ENCODE measurements around the gene NEK10. TPM values are rescaled to one million over a fixed set of nuclear protein-coding genes. Genes with fewer than 3 reads are reported as not detected.

NEK10 gene
- total and polyA plus RNA-seq, 2 donors (not counting 1 experiment from before 2014, with no cell fraction given), result 0.49 to 0.55 TPM

- H3K9me3 ChIP-seq (ENCODE audit: control extremely low read depth in 1 of 3, control insufficient read depth in 2 of 3, insufficient read depth in 1 of 3, low read length in 2 of 3), result no peaks in the 10 kb centered on the region
- no peaks in the 10 kb centered on the region for H3K79me2 ChIP-seq (ENCODE audit: control insufficient read depth, insufficient read depth, low read length)
- POLR2A ChIA-PET, result no interaction called here
- no peak overlapping the region for H3K27ac Mint-ChIP-seq
- CTCF ChIA-PET, result interaction anchor here (2.2 kb wide), 1 partner anchor 14 kb away, joined by 13 read pairs; no protein-coding TSS in a partner anchor
- DNase-seq (no peak), ATAC-seq (ENCODE audit: low read depth) (no peak)
- no peak for TF ChIP-seq CTCF (IDR thresholded peaks at IDR 0.05)
- TF ChIP-seq EZH2 (IDR thresholded peaks at IDR 0.05; ENCODE audit: borderline replicate concordance, insufficient read depth, low read depth, low read length, poor library complexity, severe bottlenecking), result no peak
- no peak overlapping the region for H2AFZ ChIP-seq (ENCODE audit: insufficient read depth, low read depth, low read length, poor library complexity, severe bottlenecking)
- H3K4me3 Mint-ChIP-seq, result no peak overlapping the region
- no peaks in the 10 kb centered on the region for H3K4me1 Mint-ChIP-seq
- H3K4me2 ChIP-seq (replicated peaks; ENCODE audit: low read depth, low read length, poor library complexity, severe bottlenecking), result no peak overlapping the region
- no peaks in the 10 kb centered on the region for H4K20me1 ChIP-seq (ENCODE audit: control insufficient read depth, insufficient read depth, low read length, poor library complexity, severe bottlenecking)
- no peaks in the 10 kb centered on the region for H3K27me3 ChIP-seq (replicated peaks in 1 of 4; ENCODE audit: control extremely low read depth in 1 of 4, control insufficient read depth in 3 of 4, insufficient read depth in 4 of 4, low read length in 3 of 4)
- 80% methylated on average over 1 of the region's 2 CpGs for WGBS (ENCODE audit: insufficient coverage)
- no peak overlapping the region for H3K9ac ChIP-seq (ENCODE audit: low read length)
- H3K4me1 ChIP-seq (ENCODE audit: control insufficient read depth in 2 of 2, insufficient read depth in 2 of 2, low read length in 2 of 2), result no peaks in the 10 kb centered on the region
- H3K27me3 Mint-ChIP-seq, result peaks cover 8% of the 10 kb centered on the region
- H3K27ac ChIP-seq (ENCODE audit: low read length in 2 of 2), result no peak overlapping the region
- H3K9me3 Mint-ChIP-seq (ENCODE audit: insufficient read depth), result no peaks in the 10 kb centered on the region
- no peak overlapping the region for H3K4me3 ChIP-seq (ENCODE audit: control extremely low read depth in 1 of 5, extremely low read depth in 1 of 5, insufficient read depth in 1 of 5, low read depth in 2 of 5, low read length in 4 of 5)
- H3K36me3 ChIP-seq (replicated peaks in 1 of 2; ENCODE audit: control extremely low read depth in 1 of 2, control insufficient read depth in 1 of 2, extremely low read depth in 1 of 2, insufficient read depth in 2 of 2, low read length in 1 of 2), result no peaks in the 10 kb centered on the region
- intact Hi-C loops (cut with micrococcal nuclease), result no loop called here
Observed at GRCh38 chr3:27133060-27133459, 236.1 kb downstream of the NEK10 start.

GRCh38 chr3:27130796-27131195 lies 238.4 kb downstream of the NEK10 start:
- Histone ChIP-seq H3K79me2 (ENCODE audit: control insufficient read depth, insufficient read depth, low read length) (no peaks in the 10 kb centered on the region), H3K27me3 (replicated peaks in 1 of 4; ENCODE audit: control extremely low read depth in 1 of 4, control insufficient read depth in 3 of 4, insufficient read depth in 4 of 4, low read length in 3 of 4) (no peaks in the 10 kb centered on the region), H3K4me1 (ENCODE audit: control insufficient read depth in 2 of 2, insufficient read depth in 2 of 2, low read length in 2 of 2) (no peaks in the 10 kb centered on the region), H2AFZ (ENCODE audit: insufficient read depth, low read depth, low read length, poor library complexity, severe bottlenecking) (no peak overlapping the region), H4K20me1 (ENCODE audit: control insufficient read depth, insufficient read depth, low read length, poor library complexity, severe bottlenecking) (no peaks in the 10 kb centered on the region), H3K4me3 (ENCODE audit: control extremely low read depth in 1 of 5, extremely low read depth in 1 of 5, insufficient read depth in 1 of 5, low read depth in 2 of 5, low read length in 4 of 5) (no peak overlapping the region), H3K9ac (ENCODE audit: low read length) (no peak overlapping the region), H3K4me2 (replicated peaks; ENCODE audit: low read depth, low read length, poor library complexity, severe bottlenecking) (no peak overlapping the region), H3K9me3 (ENCODE audit: control extremely low read depth in 1 of 3, control insufficient read depth in 2 of 3, insufficient read depth in 1 of 3, low read length in 2 of 3) (no peaks in the 10 kb centered on the region), H3K27ac (ENCODE audit: low read length in 2 of 2) (no peak overlapping the region), H3K36me3 (replicated peaks in 1 of 2; ENCODE audit: control extremely low read depth in 1 of 2, control insufficient read depth in 1 of 2, extremely low read depth in 1 of 2, insufficient read depth in 2 of 2, low read length in 1 of 2) (no peaks in the 10 kb centered on the region)
- no peak for DNase-seq
- ChIA-PET CTCF (interaction anchor here (0.7 to 1.4 kb wide), 3 partner anchors 8 to 1483 kb away, joined by 3 to 4 read pairs (median 3); no protein-coding TSS in a partner anchor), POLR2A (no interaction called here)
- H3K4me3 Mint-ChIP-seq, result no peak overlapping the region
- WGBS (ENCODE audit: insufficient coverage), result no CpG with 5 or more reads among the region's 1 CpG
- no peaks in the 10 kb centered on the region for H3K4me1 Mint-ChIP-seq
- peaks cover 18% of the 10 kb centered on the region for H3K27me3 Mint-ChIP-seq
- no peak overlapping the region for H3K27ac Mint-ChIP-seq
- H3K9me3 Mint-ChIP-seq (ENCODE audit: insufficient read depth), result no peaks in the 10 kb centered on the region
- intact Hi-C loops (cut with micrococcal nuclease), result no loop called here
- ATAC-seq (ENCODE audit: low read depth), result no peak
- TF ChIP-seq EZH2 (IDR thresholded peaks at IDR 0.05; ENCODE audit: borderline replicate concordance, insufficient read depth, low read depth, low read length, poor library complexity, severe bottlenecking) (no peak), CTCF (IDR thresholded peaks at IDR 0.05) (no peak)

Data from B cell (primary cell).